ENCODE results near the gene ABCA13.

ABCA13 gene

GRCh38 chr7:48414011-48414732 lies 242.9 kb downstream of the ABCA13 start:
- DNase-seq (ENCODE audit: low read depth, low spot score) = no peak
- no peak overlapping the region for H3K27ac ChIP-seq

DNA sequence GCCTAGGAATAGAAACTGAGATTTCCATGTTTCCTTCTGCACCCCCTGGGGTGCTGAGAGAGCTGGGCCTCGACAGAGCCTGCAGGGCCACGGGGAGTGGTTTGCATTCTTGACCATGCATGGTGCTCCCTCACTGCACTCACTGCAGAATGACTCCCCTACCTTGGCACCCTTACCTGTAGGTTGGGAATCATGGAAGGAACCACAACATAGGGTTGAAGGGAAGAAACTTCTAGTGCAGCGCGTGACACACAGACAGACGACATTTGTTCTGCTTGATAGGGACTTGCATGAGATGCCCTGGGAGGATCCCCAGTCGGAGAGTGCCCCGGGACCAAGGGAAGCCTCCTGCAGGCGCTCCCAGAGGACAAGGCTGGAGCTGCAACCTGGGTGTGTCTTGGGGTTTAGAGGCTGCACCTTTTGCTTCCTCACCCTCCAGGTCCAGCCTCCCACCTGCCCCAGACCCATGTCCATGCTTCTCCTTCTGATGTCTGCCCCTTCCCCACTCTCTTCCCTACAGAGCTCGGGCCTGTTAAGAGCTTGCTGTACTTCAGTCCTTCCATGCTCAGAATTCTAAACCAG lies 245.2 kb downstream of the ABCA13 start:
- no peak for DNase-seq (ENCODE audit: low read depth, low spot score)
- H3K27ac ChIP-seq = no peak overlapping the region

GRCh38 chr7:48419401-48419800 lies 248.1 kb downstream of the ABCA13 start:
- no peak for DNase-seq (ENCODE audit: low read depth, low spot score)
- H3K27ac ChIP-seq = peak overlapping the region; percentile 8

GRCh38 chr7:48420206-48420605 lies 248.9 kb downstream of the ABCA13 start:
- DNase-seq (ENCODE audit: low read depth, low spot score) = no peak
- no peak overlapping the region for H3K27ac ChIP-seq

- no peak for DNase-seq (ENCODE audit: low read depth, low spot score)
- peak overlapping the region; percentile 55 for H3K27ac ChIP-seq
These were observed 250.1 kb downstream of the ABCA13 start for GRCh38 chr7:48421357-48421756.

- H3K27ac ChIP-seq = no peak overlapping the region
- DNase-seq (ENCODE audit: low read depth, low spot score) = no peak
These were observed 253.5 kb downstream of the ABCA13 start for GRCh38 chr7:48424731-48425130.

- H3K27ac ChIP-seq = peak overlapping the region; percentile 79
- no peak for DNase-seq (ENCODE audit: low read depth, low spot score)
These were observed 255.2 kb downstream of the ABCA13 start for GRCh38 chr7:48426331-48426965.

DNA sequence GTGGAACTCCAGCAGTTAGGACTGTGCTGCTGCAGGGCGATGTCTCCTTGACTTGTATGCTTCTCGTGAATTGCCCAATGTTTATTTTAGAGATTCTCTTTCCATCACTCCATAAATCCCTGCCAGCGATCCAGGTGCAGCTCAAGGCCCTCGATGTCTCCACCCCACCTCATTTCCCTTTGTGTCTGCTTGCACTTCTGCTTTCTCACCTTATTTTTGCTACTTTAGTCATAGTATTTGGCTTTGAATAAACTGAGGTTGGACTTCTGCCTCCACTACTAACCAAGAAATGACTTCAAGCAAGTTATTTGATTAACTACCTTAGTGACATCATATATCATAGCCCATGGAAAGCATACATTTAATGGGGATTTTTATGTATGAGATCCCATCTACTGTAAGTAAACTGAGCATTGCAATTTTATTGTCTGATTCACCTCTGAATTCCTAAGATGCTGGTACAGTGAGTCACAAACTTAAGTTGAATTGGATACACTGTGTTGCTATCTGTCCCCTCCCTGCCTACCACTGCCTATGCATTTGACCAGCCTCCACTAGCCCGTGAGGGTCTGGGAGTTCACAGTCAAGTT lies 255.8 kb downstream of the ABCA13 start:
- H3K27ac ChIP-seq = peak overlapping the region; percentile 79
- no peak for DNase-seq (ENCODE audit: low read depth, low spot score)

- H3K27ac ChIP-seq = peak overlapping the region; percentile 79
- DNase-seq (ENCODE audit: low read depth, low spot score) = no peak
These were observed 256.4 kb downstream of the ABCA13 start for GRCh38 chr7:48427671-48428070.

GRCh38 chr7:48428091-48428684 lies 256.9 kb downstream of the ABCA13 start:
- peak overlapping the region; percentile 79 for H3K27ac ChIP-seq
- no peak for DNase-seq (ENCODE audit: low read depth, low spot score)

- no peak for DNase-seq (ENCODE audit: low read depth, low spot score)
- H3K27ac ChIP-seq = no peak overlapping the region
These were observed 257.9 kb downstream of the ABCA13 start for GRCh38 chr7:48429117-48429516.

DNA sequence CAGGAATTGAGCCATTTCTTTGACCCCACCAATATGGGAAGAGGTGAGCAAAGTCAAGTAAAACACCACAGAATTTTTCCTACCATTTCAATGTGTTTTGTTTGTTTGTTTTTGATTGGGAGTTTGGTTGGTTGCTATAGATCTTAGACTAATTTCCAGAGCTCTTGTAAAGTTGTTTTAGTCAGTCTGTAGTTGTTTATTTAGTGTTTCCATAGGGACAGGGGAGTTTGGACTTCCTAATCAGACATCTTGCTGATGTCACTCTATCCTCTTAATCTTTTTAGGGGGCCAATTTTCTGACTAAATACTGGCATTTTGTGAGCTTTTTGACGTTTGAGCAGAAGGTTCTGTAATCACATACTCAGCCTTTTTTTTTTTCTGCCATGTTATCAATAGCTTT lies 266.9 kb downstream of the ABCA13 start:
- H3K27ac ChIP-seq = no peak overlapping the region
- no peak for DNase-seq (ENCODE audit: low read depth, low spot score)

DNA sequence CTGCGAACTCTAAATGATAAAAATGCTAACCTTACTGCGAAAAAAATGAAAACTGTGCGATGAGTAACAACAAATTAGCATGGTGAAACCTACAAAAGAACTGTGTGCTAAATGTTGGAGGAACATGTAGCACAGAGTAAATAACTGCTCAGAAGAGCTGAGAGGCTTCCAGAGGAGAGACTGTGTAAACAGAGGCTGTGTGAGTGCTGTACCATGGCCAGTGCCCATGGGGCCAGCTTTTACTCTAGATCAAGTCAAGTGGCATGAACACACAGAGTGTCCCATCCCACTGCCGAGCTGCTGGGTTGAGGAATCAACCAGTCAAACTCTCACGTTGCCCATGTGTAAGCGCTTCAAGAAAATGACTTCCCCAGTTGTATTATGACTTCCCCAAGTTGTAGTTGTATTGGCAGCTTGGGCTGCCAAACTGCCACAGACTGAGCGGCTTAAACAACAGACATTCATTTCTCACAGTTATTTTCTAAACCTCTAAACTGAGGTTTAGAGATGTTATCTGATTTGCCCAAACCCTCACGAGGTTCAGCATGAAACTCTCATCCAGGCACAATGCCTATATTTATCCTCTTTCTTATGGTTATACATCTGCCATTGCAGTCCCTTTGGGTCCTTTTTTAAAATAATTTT lies 270.7 kb downstream of the ABCA13 start:
- no peak overlapping the region for H3K27ac ChIP-seq
- no peak for DNase-seq (ENCODE audit: low read depth, low spot score)

GRCh38 chr7:48443051-48443450 lies 271.8 kb downstream of the ABCA13 start:
- DNase-seq (ENCODE audit: low read depth, low spot score) = no peak
- H3K27ac ChIP-seq = no peak overlapping the region

GRCh38 chr7:48446721-48447120 lies 275.5 kb downstream of the ABCA13 start:
- H3K27ac ChIP-seq = no peak overlapping the region
- no peak for DNase-seq (ENCODE audit: low read depth, low spot score)

DNA sequence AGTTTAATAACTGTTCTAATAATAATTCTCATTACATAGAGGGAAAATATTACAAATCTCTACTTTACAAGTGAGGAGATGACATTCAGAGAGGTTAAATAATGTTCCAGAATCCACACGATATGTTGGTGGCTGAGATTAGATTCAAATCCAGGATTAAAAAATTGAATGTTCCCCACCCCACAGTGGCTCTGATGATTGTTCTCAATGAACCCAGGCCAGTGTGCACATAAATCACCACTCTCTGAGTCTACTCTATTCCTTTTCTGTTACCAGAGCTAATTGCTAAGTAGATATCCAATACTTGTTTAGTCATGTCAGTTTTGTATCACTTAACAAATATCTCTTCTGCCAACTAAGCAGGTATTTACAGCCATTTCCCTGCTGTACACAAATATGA lies 281.0 kb downstream of the ABCA13 start:
- no peak overlapping the region for H3K27ac ChIP-seq
- DNase-seq (ENCODE audit: low read depth, low spot score) = no peak

DNA sequence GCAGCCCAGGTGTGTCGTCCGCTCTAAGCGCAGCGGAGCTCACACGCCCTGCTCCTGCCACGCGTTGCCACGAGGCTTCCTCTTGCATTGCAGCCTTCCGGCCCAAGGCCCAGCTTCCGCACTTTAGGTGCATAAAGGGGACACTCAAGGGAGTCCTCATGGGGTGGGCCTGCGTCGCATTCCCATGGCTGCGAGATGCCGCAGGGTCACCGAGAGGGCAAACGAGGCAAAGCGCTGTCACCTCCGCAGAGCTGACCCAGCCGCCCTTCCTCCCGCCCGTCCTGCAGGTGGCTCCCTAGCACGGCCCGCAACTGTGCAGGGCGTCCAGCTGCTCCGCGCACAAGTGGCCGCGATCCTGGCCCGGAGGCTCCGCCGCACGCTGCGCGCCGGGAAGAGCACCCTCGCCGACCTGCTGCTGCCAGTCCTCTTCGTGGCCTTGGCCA lies 283.5 kb downstream of the ABCA13 start:
- no peak for DNase-seq (ENCODE audit: low read depth, low spot score)
- no peak overlapping the region for H3K27ac ChIP-seq

DNA sequence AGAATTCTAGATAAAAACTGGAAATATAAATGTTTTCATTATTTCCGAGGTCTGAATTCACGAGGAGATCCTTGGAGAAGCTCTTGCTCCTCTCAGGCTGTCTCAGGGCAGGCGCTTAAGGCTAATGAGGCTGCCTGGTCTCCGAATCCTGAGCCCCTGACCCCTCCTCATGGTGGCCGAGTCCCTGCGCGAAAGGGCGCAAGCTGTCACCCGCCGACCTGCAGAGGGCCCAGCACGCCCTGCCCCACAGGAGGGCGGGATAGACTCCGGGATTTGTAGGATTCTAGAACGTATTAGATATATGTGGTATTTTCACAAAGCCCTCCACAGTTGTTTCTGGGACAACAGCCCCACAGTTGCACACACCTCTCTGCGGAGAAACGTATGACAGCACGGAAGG lies 284.1 kb downstream of the ABCA13 start:
- no peak overlapping the region for H3K27ac ChIP-seq
- no peak for DNase-seq (ENCODE audit: low read depth, low spot score)

DNA sequence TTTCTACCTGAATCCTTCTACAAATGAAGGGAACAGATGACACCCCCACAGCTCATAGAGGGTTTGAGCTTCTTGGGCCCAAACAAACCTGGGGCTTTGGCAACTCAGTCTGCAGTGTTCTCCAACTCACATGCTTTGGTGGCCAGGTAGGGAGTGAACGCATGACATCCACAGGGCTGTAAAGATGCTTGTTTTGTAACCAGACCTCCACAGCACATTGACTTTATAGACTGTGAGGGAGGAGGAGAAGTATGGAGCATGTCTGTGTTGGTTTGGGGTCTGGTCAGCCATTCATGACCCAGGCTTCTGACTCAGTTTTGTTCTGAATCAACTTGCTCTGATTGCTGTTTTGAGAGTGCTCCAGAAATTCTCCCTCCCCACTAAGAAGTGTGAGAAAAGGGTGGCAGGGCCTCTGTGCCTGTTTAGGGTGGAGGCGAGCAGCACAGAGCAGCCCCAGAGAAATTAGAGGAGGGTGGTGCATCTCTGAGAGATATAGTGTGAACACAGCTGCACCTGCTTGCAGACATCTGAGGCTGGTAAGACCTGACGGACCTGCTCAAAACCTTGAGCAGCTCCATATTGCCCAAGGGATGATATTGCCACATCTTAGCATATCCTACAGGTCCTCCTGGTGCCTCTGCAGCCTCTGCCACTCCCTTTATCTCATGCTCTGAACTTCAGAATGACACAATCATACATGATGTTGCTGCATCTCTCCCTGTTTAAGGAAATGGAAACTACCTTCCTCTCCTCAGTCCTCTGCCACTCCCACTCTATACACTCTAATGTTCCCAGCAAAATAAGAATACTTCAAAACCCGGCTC lies 287.7 kb downstream of the ABCA13 start:
- H3K27ac ChIP-seq = no peak overlapping the region
- peak; percentile 50 for DNase-seq (ENCODE audit: low read depth, low spot score)

DNA sequence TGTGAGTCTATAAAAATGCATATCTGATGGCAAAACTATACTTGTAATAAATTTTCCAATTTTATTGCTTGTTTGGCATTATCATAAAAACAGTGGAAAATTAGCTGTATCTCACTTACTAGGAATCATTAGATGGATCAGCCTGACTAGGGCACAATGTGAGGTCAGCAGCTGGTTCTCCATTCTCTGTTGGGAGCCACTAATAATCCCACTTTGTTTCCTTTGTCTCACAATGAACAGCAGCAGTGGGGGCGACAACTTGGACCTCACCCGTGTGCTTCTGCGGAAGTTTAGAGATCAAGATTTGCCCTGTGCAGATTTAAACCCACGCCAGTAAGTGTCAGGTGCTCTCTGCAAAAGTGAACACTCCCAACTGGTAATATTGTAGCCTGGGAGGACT lies 295.5 kb downstream of the ABCA13 start:
- no peak for DNase-seq (ENCODE audit: low read depth, low spot score)
- no peak overlapping the region for H3K27ac ChIP-seq
